HFFc6 (cell line): ENCODE measurements around the gene TMEM26. TPM values are rescaled to one million over a fixed set of nuclear protein-coding genes. Genes with fewer than 3 reads are reported as not detected.

Experiments used
- DNase-seq: peaks from one replicate; pipeline ENCODE4 v3.0.0-alpha.2; 2018
- H3K27ac Mint-ChIP-seq: 2 replicates; pipeline ENCODE4 v1.8.0; 2020; ENCODE audit warnings: mild to moderate bottlenecking, mixed read lengths
- H3K27me3 Mint-ChIP-seq: 2 replicates; pipeline ENCODE4 v1.8.0; 2021; ENCODE audit warnings: mild to moderate bottlenecking, moderate library complexity, mixed read lengths; ENCODE audit not compliant: insufficient read depth
- H3K36me3 Mint-ChIP-seq: 2 replicates; pipeline ENCODE4 v1.8.0; 2021; ENCODE audit warnings: low read depth, mixed read lengths
- H3K4me1 Mint-ChIP-seq: 2 replicates; pipeline ENCODE4 v1.8.0; 2020; ENCODE audit warnings: low read depth, mixed read lengths
- H3K4me3 Mint-ChIP-seq: 2 replicates; pipeline ENCODE4 v1.8.0; 2020; ENCODE audit warnings: mild to moderate bottlenecking, moderate library complexity, mixed read lengths
- H3K9me3 Mint-ChIP-seq: 2 replicates; pipeline ENCODE4 v1.8.0; 2020; ENCODE audit warnings: mild to moderate bottlenecking, mixed read lengths
- CTCF ChIP-seq: fragments of 200-600 bp; sonication (generic); IDR thresholded peaks from 2 replicates; pipeline ENCODE4 v1.5.0; 2021; ENCODE audit warnings: antibody characterized with exemption, mild to moderate bottlenecking
- total RNA-seq, 6 experiments: library from RNA; stranded (reverse); fragmentation: NEBNext Ultra II Directional; extraction: Animal tissue kit (Norgen Biotek cat#: 25700); gene quantifications; 2 replicates in 1 of 6; 3 replicates in 5 of 6; pipeline ENCODE4 v1.2.3, GENCODE V29; 2021

TMEM26 gene
- total RNA-seq, 6 experiments from 2014 or later: not detected

GRCh38 chr10:61476529-61476928 lies 23.3 kb upstream of the TMEM26 start:
- Mint-ChIP-seq H3K27ac (no peak overlapping the region), H3K4me3 (no peak overlapping the region), H3K4me1 (peaks cover 15% of the 10 kb centered on the region), H3K9me3 (no peaks in the 10 kb centered on the region), H3K27me3 (peaks cover 4% of the 10 kb centered on the region; the same call in 1 of the 2 replicates), H3K36me3 (no peaks in the 10 kb centered on the region)
- no peak for DNase-seq
- TF ChIP-seq CTCF: no peak

GRCh38 chr10:61475449-61475873 lies 22.3 kb upstream of the TMEM26 start:
- no peaks in the 10 kb centered on the region for H3K9me3 Mint-ChIP-seq
- no peak overlapping the region for H3K4me3 Mint-ChIP-seq
- H3K27me3 Mint-ChIP-seq: peaks cover 4% of the 10 kb centered on the region; the same call in 1 of the 2 replicates
- no peak overlapping the region for H3K27ac Mint-ChIP-seq
- TF ChIP-seq CTCF: no peak
- H3K36me3 Mint-ChIP-seq: no peaks in the 10 kb centered on the region
- DNase-seq: no peak
- peaks cover 15% of the 10 kb centered on the region for H3K4me1 Mint-ChIP-seq

- DNase-seq: no peak
- no peak overlapping the region for H3K4me3 Mint-ChIP-seq
- no peaks in the 10 kb centered on the region for H3K27me3 Mint-ChIP-seq
- H3K9me3 Mint-ChIP-seq: no peaks in the 10 kb centered on the region
- no peak overlapping the region for H3K27ac Mint-ChIP-seq
- H3K36me3 Mint-ChIP-seq: no peaks in the 10 kb centered on the region
- peaks cover 11% of the 10 kb centered on the region for H3K4me1 Mint-ChIP-seq
- TF ChIP-seq CTCF: no peak
These were observed 19.0 kb upstream of the TMEM26 start for GRCh38 chr10:61472090-61472674.

GRCh38 chr10:61471491-61471890 lies 18.3 kb upstream of the TMEM26 start:
- no peak for TF ChIP-seq CTCF
- H3K4me1 Mint-ChIP-seq: peaks cover 10% of the 10 kb centered on the region
- no peaks in the 10 kb centered on the region for H3K9me3 Mint-ChIP-seq
- no peaks in the 10 kb centered on the region for H3K36me3 Mint-ChIP-seq
- H3K4me3 Mint-ChIP-seq: no peak overlapping the region
- H3K27ac Mint-ChIP-seq: no peak overlapping the region
- no peaks in the 10 kb centered on the region for H3K27me3 Mint-ChIP-seq
- no peak for DNase-seq

- Mint-ChIP-seq H3K4me1 (peaks cover 14% of the 10 kb centered on the region), H3K4me3 (no peak overlapping the region), H3K9me3 (no peaks in the 10 kb centered on the region), H3K27me3 (no peaks in the 10 kb centered on the region), H3K27ac (no peak overlapping the region), H3K36me3 (no peaks in the 10 kb centered on the region)
- no peak for TF ChIP-seq CTCF
- DNase-seq: no peak
These were observed 17.6 kb upstream of the TMEM26 start for GRCh38 chr10:61470740-61471139.
